GM23248 (cell line): Measurements from ENCODE around the gene NCEH1.

Experiments
- EZH2 ChIP-seq: fragments of 200-600 bp; sonication (generic); IDR thresholded peaks from 2 replicates; pipeline ENCODE4 v1.6.1; 2018; ENCODE audit warnings: antibody characterized with exemption, mild to moderate bottlenecking; ENCODE audit not compliant: insufficient read depth, poor library complexity, severe bottlenecking
- EZH2phosphoT487 ChIP-seq: fragments of 200-600 bp; sonication (generic); IDR thresholded peaks from 2 replicates; pipeline ENCODE4 v1.6.1; 2018; ENCODE audit warnings: antibody characterized with exemption, moderate library complexity, mild to moderate bottlenecking, low read depth; ENCODE audit not compliant: insufficient read depth

GRCh38 chr3:172581757-172582166, 129.1 kb downstream of the NCEH1 start:
- TF ChIP-seq EZH2 (no peak), EZH2phosphoT487 (no peak)
